HG03354 (cell line): ENCODE results near the gene GALNT14.

Source experiments
- ATAC-seq: cut with Tn5 transposase; IDR thresholded peaks from one replicate; pipeline ENCODE4 v1.9.1; 2021; ENCODE audit warnings: mild to moderate bottlenecking; ENCODE audit not compliant: unreplicated experiment, poor library complexity, severe bottlenecking

GALNT14 gene

GRCh38 chr2:31097962-31098613, 40.2 kb downstream of the GALNT14 start:
- no peak for ATAC-seq

- no peak for ATAC-seq
These were observed 48.1 kb downstream of the GALNT14 start for GRCh38 chr2:31090188-31090587.

- no peak for ATAC-seq
These were observed 48.6 kb downstream of the GALNT14 start for GRCh38 chr2:31089645-31090044.

GRCh38 chr2:31088504-31089195, 49.6 kb downstream of the GALNT14 start:
- no peak for ATAC-seq

GRCh38 chr2:31087491-31087890, 50.7 kb downstream of the GALNT14 start:
- no peak for ATAC-seq

- no peak for ATAC-seq
These were observed 51.6 kb downstream of the GALNT14 start for GRCh38 chr2:31086590-31086989.

GRCh38 chr2:31083234-31083993, 54.8 kb downstream of the GALNT14 start:
- no peak for ATAC-seq

- no peak for ATAC-seq
These were observed 56.2 kb downstream of the GALNT14 start for GRCh38 chr2:31082002-31082401.

- no peak for ATAC-seq
These were observed 56.7 kb downstream of the GALNT14 start for GRCh38 chr2:31081492-31081891.

GRCh38 chr2:31080361-31080760, 57.9 kb downstream of the GALNT14 start:
- ATAC-seq: no peak

GRCh38 chr2:31079665-31080064, 58.6 kb downstream of the GALNT14 start:
- ATAC-seq: no peak

- ATAC-seq: no peak
These were observed 59.6 kb downstream of the GALNT14 start for GRCh38 chr2:31078579-31079105.

GRCh38 chr2:31078011-31078410, 60.2 kb downstream of the GALNT14 start:
- no peak for ATAC-seq

GRCh38 chr2:31075941-31076590, 62.2 kb downstream of the GALNT14 start:
- no peak for ATAC-seq

GRCh38 chr2:31075431-31075830, 62.8 kb downstream of the GALNT14 start:
- no peak for ATAC-seq

GRCh38 chr2:31071741-31072140, 66.5 kb downstream of the GALNT14 start:
- no peak for ATAC-seq

- no peak for ATAC-seq
These were observed 67.7 kb downstream of the GALNT14 start for GRCh38 chr2:31070339-31071125.

- no peak for ATAC-seq
These were observed 68.5 kb downstream of the GALNT14 start for GRCh38 chr2:31069643-31070325.

GRCh38 chr2:31067259-31067658, 71.0 kb downstream of the GALNT14 start:
- ATAC-seq: no peak
